KBM-7 (cell line): ENCODE results near the gene IFT25.

Source experiments
- DNase-seq: peaks from one replicate; pipeline ENCODE4 v3.0.0-alpha.2; 2015
- in situ Hi-C: fragments of 300-500 bp; cut with MboI; formaldehyde crosslinking; loops from 2 replicates; pipeline ENCODE4 v1.14.3; 2020; ENCODE audit warnings: low sequenced_read_pairs, low pct_unique_long_range_greater_than_20kb, mixed read lengths

IFT25 gene

GRCh38 chr1:53959664-53960250, 14.3 kb upstream of the IFT25 start:
- in situ Hi-C loops: no loop called here
- peak; percentile 62 for DNase-seq

GRCh38 chr1:53957194-53957818, 11.8 kb upstream of the IFT25 start:
- DNase-seq: no peak
- in situ Hi-C loops: no loop called here

GRCh38 chr1:53956308-53957168, 11.0 kb upstream of the IFT25 start:
- in situ Hi-C loops: no loop called here
- DNase-seq: no peak

- in situ Hi-C loops: no loop called here
These were observed 8.6 kb upstream of the IFT25 start for GRCh38 chr1:53954128-53954527.

GRCh38 chr1:53951697-53952096, 6.2 kb upstream of the IFT25 start:
- in situ Hi-C loops: no loop called here
- DNase-seq: no peak

More at GRCh38 chr1:53954128-53954527, 8.6 kb upstream of the IFT25 start:
- DNase-seq: no peak

GRCh38 chr1:53949023-53949990, 3.8 kb upstream of the IFT25 start:
- in situ Hi-C loops: no loop called here
- peak; percentile 62 for DNase-seq

- in situ Hi-C loops: no loop called here
- no peak for DNase-seq
These were observed 2.8 kb upstream of the IFT25 start for GRCh38 chr1:53948291-53948690.

- in situ Hi-C loops: no loop called here
- DNase-seq: no peak
These were observed 1.8 kb upstream of the IFT25 start for GRCh38 chr1:53947172-53947907.

- peak; percentile 86 for DNase-seq
- in situ Hi-C loops: no loop called here
These were observed 1.0 kb upstream of the IFT25 start, which contains the start of gene LRRC42 for GRCh38 chr1:53946252-53947171. Gene LRRC42 (plus strand): TSS chr1:53946350. CDS start chr1:53952000, 5,650 bp downstream.

GRCh38 chr1:53945183-53945432, 391 bp downstream of the IFT25 start:
- DNase-seq: no peak
- in situ Hi-C loops: no loop called here

GRCh38 chr1:53944469-53945182, 873 bp downstream of the IFT25 start:
- no peak for DNase-seq
- in situ Hi-C loops: no loop called here

GRCh38 chr1:53943490-53944043, 1.9 kb downstream of the IFT25 start:
- DNase-seq: no peak
- in situ Hi-C loops: no loop called here

- no peak for DNase-seq
- in situ Hi-C loops: no loop called here
These were observed 2.4 kb downstream of the IFT25 start for GRCh38 chr1:53943090-53943489.

GRCh38 chr1:53942127-53942957, 3.2 kb downstream of the IFT25 start:
- no peak for DNase-seq
- in situ Hi-C loops: no loop called here

GRCh38 chr1:53938136-53938830, 7.2 kb downstream of the IFT25 start:
- in situ Hi-C loops: no loop called here
- DNase-seq: no peak
